Measurements from ENCODE around the gene USP28.

- TF ChIP-seq, protein P1, sequence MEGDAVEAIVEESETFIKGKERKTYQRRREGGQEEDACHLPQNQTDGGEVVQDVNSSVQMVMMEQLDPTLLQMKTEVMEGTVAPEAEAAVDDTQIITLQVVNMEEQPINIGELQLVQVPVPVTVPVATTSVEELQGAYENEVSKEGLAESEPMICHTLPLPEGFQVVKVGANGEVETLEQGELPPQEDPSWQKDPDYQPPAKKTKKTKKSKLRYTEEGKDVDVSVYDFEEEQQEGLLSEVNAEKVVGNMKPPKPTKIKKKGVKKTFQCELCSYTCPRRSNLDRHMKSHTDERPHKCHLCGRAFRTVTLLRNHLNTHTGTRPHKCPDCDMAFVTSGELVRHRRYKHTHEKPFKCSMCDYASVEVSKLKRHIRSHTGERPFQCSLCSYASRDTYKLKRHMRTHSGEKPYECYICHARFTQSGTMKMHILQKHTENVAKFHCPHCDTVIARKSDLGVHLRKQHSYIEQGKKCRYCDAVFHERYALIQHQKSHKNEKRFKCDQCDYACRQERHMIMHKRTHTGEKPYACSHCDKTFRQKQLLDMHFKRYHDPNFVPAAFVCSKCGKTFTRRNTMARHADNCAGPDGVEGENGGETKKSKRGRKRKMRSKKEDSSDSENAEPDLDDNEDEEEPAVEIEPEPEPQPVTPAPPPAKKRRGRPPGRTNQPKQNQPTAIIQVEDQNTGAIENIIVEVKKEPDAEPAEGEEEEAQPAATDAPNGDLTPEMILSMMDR (IDR thresholded peaks at IDR 0.05): no peak
- no peak for TF ChIP-seq POLR2A (IDR thresholded peaks at IDR 0.05)
- TF ChIP-seq EP300 (IDR thresholded peaks at IDR 0.05): no peak
These were observed 103.4 kb downstream of the USP28 start for GRCh38 chr11:113771964-113772363.
